IMR-90 (cell line): ENCODE results near the gene NOL4L. TPM values are rescaled to one million over a fixed set of nuclear protein-coding genes. Genes with fewer than 3 reads are reported as not detected.

Source experiments
- ATAC-seq: fragments of 200-7000 bp; cut with Tn5 transposase; 2 replicates; pipeline ENCODE4 v1.9.1; 2020; ENCODE audit warnings: low read depth, mild to moderate bottlenecking, moderate library complexity
- BruUV-seq: library from RNA; stranded (reverse); fragments of 400-500 nt; replicated peaks from 2 replicates; lab custom pipeline; 2021; lab: Mats Ljungman, UMichigan
- CTCF ChIA-PET: fragments of 300-600 bp; formaldehyde crosslinking; extraction: SDS; loops from one replicate; lab custom pipeline; 2021; ENCODE audit warnings: antibody characterized with exemption; lab: Yijun Ruan, JAX
- POLR2A ChIA-PET: fragments of 300-600 bp; sonication (Branson Sonifier 250); formaldehyde crosslinking; loops from one replicate; lab custom pipeline; 2022; ENCODE audit warnings: antibody characterized with exemption; ENCODE audit not compliant: unreplicated experiment; lab: Charles Lee
- DNase-seq: peaks from one replicate; pipeline ENCODE4 v3.0.0; 2013
- H2AFZ ChIP-seq: replicated peaks from 2 replicates; pipeline ENCODE3; 2013; ENCODE audit warnings: low read length, mild to moderate bottlenecking; ENCODE audit not compliant: poor library complexity
- H2AK5ac ChIP-seq: 2 replicates; pipeline ENCODE4 v1.6.1; 2013; ENCODE audit warnings: low read depth, low read length, inconsistent platforms
- H2AK9ac ChIP-seq: replicated peaks from 2 replicates; pipeline ENCODE3; 2013; ENCODE audit warnings: mild to moderate bottlenecking, low read depth, low read length, moderate library complexity; ENCODE audit not compliant: poor library complexity
- H2BK120ac ChIP-seq: 2 replicates; pipeline ENCODE4 v1.6.1; 2013; ENCODE audit warnings: low read depth, low read length, inconsistent platforms
- H2BK15ac ChIP-seq: 3 replicates; pipeline ENCODE4 v1.6.1; 2013; ENCODE audit warnings: low read depth, low read length, inconsistent platforms
- H2BK20ac ChIP-seq: 2 replicates; pipeline ENCODE4 v1.6.1; 2013; ENCODE audit warnings: low read depth, mild to moderate bottlenecking, inconsistent platforms, low read length, moderate library complexity
- H2BK5ac ChIP-seq: 2 replicates; pipeline ENCODE4 v1.6.1; 2013; ENCODE audit warnings: mild to moderate bottlenecking, low read depth, low read length, inconsistent platforms; ENCODE audit not compliant: poor library complexity, severe bottlenecking
- H3K14ac ChIP-seq: replicated peaks from 2 replicates; pipeline ENCODE4 v1.6.1; 2013; ENCODE audit warnings: low read depth, low read length, inconsistent platforms
- H3K18ac ChIP-seq: 2 replicates; pipeline ENCODE4 v1.6.1; 2013; ENCODE audit warnings: low read depth, low read length, control low read depth
- H3K23ac ChIP-seq: 2 replicates; pipeline ENCODE4 v1.6.1; 2013; ENCODE audit warnings: low read depth, low read length, inconsistent platforms
- H3K27ac ChIP-seq: 2 replicates; pipeline ENCODE4 v1.5.1; 2013; ENCODE audit warnings: mild to moderate bottlenecking, control low read depth, low read length; ENCODE audit not compliant: insufficient read depth
- H3K27me3 ChIP-seq: 2 replicates; pipeline ENCODE4 v1.6.1; 2013; ENCODE audit warnings: low read length; ENCODE audit not compliant: control insufficient read depth, insufficient read depth
- H3K36me3 ChIP-seq: 2 replicates; pipeline ENCODE4 v1.6.1; 2013; ENCODE audit warnings: low read length, mixed read lengths; ENCODE audit not compliant: control insufficient read depth, insufficient read depth
- H3K4ac ChIP-seq: 2 replicates; pipeline ENCODE4 v1.6.1; 2013; ENCODE audit warnings: low read depth, low read length, inconsistent platforms
- H3K4me1 ChIP-seq: 2 replicates; pipeline ENCODE4 v1.6.1; 2013; ENCODE audit warnings: low read length, mixed read lengths; ENCODE audit not compliant: control insufficient read depth, insufficient read depth
- H3K4me2 ChIP-seq: 2 replicates; pipeline ENCODE4 v1.6.1; 2013; ENCODE audit warnings: low read depth, mild to moderate bottlenecking, control low read depth, low read length, moderate library complexity
- H3K4me3 ChIP-seq: 2 replicates; pipeline ENCODE4 v1.5.1; 2013; ENCODE audit warnings: low read depth, mild to moderate bottlenecking, control low read depth, low read length, moderate library complexity; ENCODE audit not compliant: insufficient read depth
- H3K56ac ChIP-seq: 2 replicates; pipeline ENCODE4 v1.6.1; 2013; ENCODE audit warnings: low read length, inconsistent platforms; ENCODE audit not compliant: insufficient read depth; ENCODE audit errors: extremely low read depth
- H3K79me1 ChIP-seq, 2 experiments: 2 replicates each; pipeline ENCODE4 v1.6.1; 2013; ENCODE audit warnings: low read length in 2 of 2, inconsistent platforms in 1 of 2, low read depth in 1 of 2
- H3K9ac ChIP-seq: 2 replicates; pipeline ENCODE4 v1.6.1; 2013; ENCODE audit warnings: low read depth, low read length, control low read depth
- H3K9me1 ChIP-seq: 2 replicates; pipeline ENCODE4 v1.6.1; 2013; ENCODE audit warnings: low read length, inconsistent platforms; ENCODE audit not compliant: insufficient read depth
- H3K9me3 ChIP-seq: 2 replicates; pipeline ENCODE4 v1.6.1; 2013; ENCODE audit warnings: low read length; ENCODE audit not compliant: control insufficient read depth, insufficient read depth
- H4K20me1 ChIP-seq: 2 replicates; pipeline ENCODE4 v1.6.1; 2013; ENCODE audit warnings: low read length, inconsistent platforms; ENCODE audit not compliant: insufficient read depth
- H4K5ac ChIP-seq: 2 replicates; pipeline ENCODE4 v1.6.1; 2013; ENCODE audit warnings: mild to moderate bottlenecking, low read depth, low read length, control low read depth
- H4K8ac ChIP-seq, 2 experiments: 2 replicates each; pipeline ENCODE4 v1.6.1; 2013; ENCODE audit warnings: low read depth in 2 of 2, low read length in 2 of 2, control low read depth in 1 of 2, inconsistent platforms in 1 of 2
- H4K91ac ChIP-seq: 2 replicates; pipeline ENCODE4 v1.6.1; 2013; ENCODE audit warnings: low read depth, low read length, inconsistent platforms; ENCODE audit not compliant: insufficient read depth
- CHD1 ChIP-seq: IDR thresholded peaks from 2 replicates; pipeline ENCODE4 v1.6.1; 2012; ENCODE audit warnings: low read depth, low read length, improper control_type of control experiment
- WGBS, 2 experiments: methylation state at CpG; one replicate each; pipeline versions ENCODE4 v1.1.5 to v1.1.7; 2013; ENCODE audit warnings: missing lambda C conversion rate in 2 of 2; ENCODE audit not compliant: insufficient read length in 1 of 2; ENCODE audit errors: extremely low coverage in 2 of 2; 5-methylcytosine and 5-hydroxymethylcytosine counted together
- dilution Hi-C: fragments of 300-500 bp; cut with HindIII; formaldehyde crosslinking; loops from one replicate; pipeline ENCODE4 v1.14.3; 2018; ENCODE audit warnings: low sequenced_read_pairs; ENCODE audit not compliant: unreplicated experiment
- in situ Hi-C: fragments of 300-500 bp; cut with MboI; formaldehyde crosslinking; loops from 3 replicates; pipeline ENCODE4 v1.14.3; 2019; ENCODE audit warnings: low sequenced_read_pairs, inconsistent platforms, mixed read lengths
- intact Hi-C: fragments of 100-400 bp; cut with micrococcal nuclease; formaldehyde crosslinking; loops from 2 replicates; pipeline ENCODE4 v1.10.0; 2022
- polyA plus RNA-seq, 3 experiments: library from polyadenylated mRNA; depleted of rRNA; stranded (reverse); fragments of >200 nt; gene quantifications; 2 replicates each; pipeline ENCODE4 v1.2.3, GENCODE V29; 2012; ENCODE audit warnings: low replicate concordance in 1 of 3
- total RNA-seq: library from RNA; depleted of rRNA; stranded (reverse); fragments of >200 nt; gene quantifications from 2 replicates; pipeline ENCODE4 v1.2.3, GENCODE V29; 2012

The NOL4L gene
- total and polyA plus RNA-seq, 2 of the 4 experiments (the other 2 are of a cell fraction) = 4.7 to 13.3 TPM

GRCh38 chr20:32513031-32513866, 71.9 kb downstream of the NOL4L start:
- ChIA-PET POLR2A (no interaction called here), CTCF (no interaction called here)
- dilution Hi-C loops (no loop called here), in situ Hi-C loops (loop anchor here (10.0 kb wide), 1 partner anchor 262 kb away; no protein-coding TSS in a partner anchor), intact Hi-C loops (no loop called here)
- Histone ChIP-seq H3K9me1 (peaks cover 14% of the 10 kb centered on the region), H2AK5ac (no peak overlapping the region), H3K9ac (no peak overlapping the region), H3K18ac (no peak overlapping the region), H3K23ac (no peak overlapping the region), H3K4me3 (no peak overlapping the region), H2AK9ac (no peak overlapping the region), H2BK20ac (no peak overlapping the region), H3K4me2 (no peak overlapping the region), H3K36me3 (no peaks in the 10 kb centered on the region), H3K79me1 (no peaks in the 10 kb centered on the region), H4K5ac (no peak overlapping the region), H3K27me3 (no peaks in the 10 kb centered on the region), H3K27ac (no peak overlapping the region), H3K56ac (no peak overlapping the region), H3K4me1 (peaks cover 13% of the 10 kb centered on the region; the same call in 1 of the 2 replicates), H4K91ac (no peak overlapping the region), H2BK120ac (no peak overlapping the region), H3K9me3 (no peaks in the 10 kb centered on the region), H2BK15ac (no peak overlapping the region), H2AFZ (no peak overlapping the region), H4K20me1 (no peaks in the 10 kb centered on the region), H3K4ac (no peak overlapping the region), H3K14ac (no peak overlapping the region), H2BK5ac (no peak overlapping the region), H4K8ac (no peak overlapping the region)
- no peak for ATAC-seq
- 93% methylated on average over 6 of the region's 18 CpGs; no CpG with 5 or more reads in 1 of the 2 experiments for WGBS, 2 experiments
- no peak for TF ChIP-seq CHD1
- BruUV-seq = no TSS peak
- no peak for DNase-seq
